OCI-LY7 (cell line): Measurements from ENCODE around the gene SECISBP2. TPM values are rescaled to one million over a fixed set of nuclear protein-coding genes. Genes with fewer than 3 reads are reported as not detected.

Experiments used
- BruUV-seq: library from RNA; stranded (reverse); fragments of 400-500 nt; replicated peaks from 2 replicates; lab custom pipeline; 2021; lab: Mats Ljungman, UMichigan
- CTCF ChIA-PET: fragments of 300-600 bp; sonication (Branson Sonifier 250); formaldehyde crosslinking; loops from one replicate; lab custom pipeline; 2022; ENCODE audit warnings: antibody characterized with exemption; ENCODE audit not compliant: unreplicated experiment; lab: Charles Lee
- POLR2A ChIA-PET: fragments of 300-600 bp; sonication (Branson Sonifier 250); formaldehyde crosslinking; loops from one replicate; lab custom pipeline; 2022; ENCODE audit warnings: antibody characterized with exemption; lab: Charles Lee
- DNase-seq: peaks from one replicate; pipeline ENCODE4 v3.0.0-alpha.2; 2015; ENCODE audit warnings: low spot score
- H2AFZ ChIP-seq: fragments of 200-600 bp; sonication (generic), shearing (Covaris generic); 2 replicates; pipeline ENCODE4 v1.6.1; 2014; ENCODE audit warnings: mild to moderate bottlenecking, antibody characterized with exemption, low read length, moderate library complexity
- H3K27ac ChIP-seq: fragments of 200-600 bp; sonication (generic); 2 replicates; pipeline ENCODE4 v1.5.1; 2014; ENCODE audit warnings: mixed run types, low read depth, mild to moderate bottlenecking, moderate library complexity, low read length, inconsistent platforms; ENCODE audit not compliant: poor library complexity, severe bottlenecking
- H3K36me3 ChIP-seq: fragments of 200-600 bp; sonication (generic); 2 replicates; pipeline ENCODE4 v1.6.1; 2014; ENCODE audit warnings: mild to moderate bottlenecking, antibody characterized with exemption, low read length, moderate library complexity, mixed read lengths; ENCODE audit not compliant: insufficient read depth
- H3K4me1 ChIP-seq: fragments of 200-600 bp; sonication (generic); 2 replicates; pipeline ENCODE4 v1.5.1; 2014; ENCODE audit warnings: mild to moderate bottlenecking, low read length; ENCODE audit not compliant: insufficient read depth, poor library complexity, severe bottlenecking
- H3K4me2 ChIP-seq: fragments of 200-600 bp; sonication (generic); 2 replicates; pipeline ENCODE4 v1.6.1; 2014; ENCODE audit warnings: mild to moderate bottlenecking, low read length
- H3K4me3 ChIP-seq: fragments of 200-600 bp; sonication (generic); 2 replicates; pipeline ENCODE4 v1.5.1; 2014; ENCODE audit warnings: mild to moderate bottlenecking, low read depth, low read length; ENCODE audit not compliant: poor library complexity, severe bottlenecking
- H3K79me2 ChIP-seq: fragments of 200-600 bp; sonication (generic); 2 replicates; pipeline ENCODE4 v1.6.1; 2016; ENCODE audit warnings: low read depth, mild to moderate bottlenecking, low read length, moderate library complexity, mixed read lengths; ENCODE audit not compliant: insufficient read depth
- H3K9me2 ChIP-seq: fragments of 200-600 bp; sonication (generic); 2 replicates; pipeline ENCODE4 v1.6.1; 2016; ENCODE audit warnings: mild to moderate bottlenecking, low read length, mixed read lengths; ENCODE audit not compliant: insufficient read depth
- H3K9me3 ChIP-seq: fragments of 200-600 bp; sonication (generic); 2 replicates; pipeline ENCODE4 v1.6.1; 2014; ENCODE audit warnings: mild to moderate bottlenecking, mixed run types, low read length, mixed read lengths
- H4K20me1 ChIP-seq: fragments of 200-600 bp; sonication (generic); 2 replicates; pipeline ENCODE4 v1.6.1; 2014; ENCODE audit warnings: mild to moderate bottlenecking, antibody characterized with exemption, low read length, moderate library complexity, mixed read lengths; ENCODE audit not compliant: insufficient read depth
- CTCF ChIP-seq: fragments of 200-600 bp; sonication (generic); conservative IDR thresholded peaks from 2 replicates; pipeline ENCODE4 v1.5.1; 2014; ENCODE audit warnings: mild to moderate bottlenecking, antibody characterized with exemption, low read length, moderate library complexity, mixed read lengths
- EZH2phosphoT487 ChIP-seq: fragments of 200-600 bp; sonication (generic); IDR thresholded peaks from 2 replicates; pipeline ENCODE4 v1.6.1; 2018; ENCODE audit warnings: low read depth, borderline replicate concordance, mild to moderate bottlenecking, mixed run types, antibody characterized with exemption, low read length, moderate library complexity, mixed read lengths
- intact Hi-C: fragments of 100-400 bp; cut with micrococcal nuclease; formaldehyde crosslinking; loops from one replicate; pipeline ENCODE4 v1.10.0; 2022; ENCODE audit not compliant: unreplicated experiment
- total RNA-seq, 2 experiments: library from RNA; depleted of rRNA in 1 of 2; stranded (reverse); fragments of >200 nt in 1 of 2; shearing (Covaris generic) in 1 of 2; gene quantifications; 2 replicates each; pipeline ENCODE4 v1.2.3, GENCODE V29; 2014 to 2022

The SECISBP2 gene
- total RNA-seq, 2 experiments from 2014 or later, result 77.6 to 85.5 TPM

DNA sequence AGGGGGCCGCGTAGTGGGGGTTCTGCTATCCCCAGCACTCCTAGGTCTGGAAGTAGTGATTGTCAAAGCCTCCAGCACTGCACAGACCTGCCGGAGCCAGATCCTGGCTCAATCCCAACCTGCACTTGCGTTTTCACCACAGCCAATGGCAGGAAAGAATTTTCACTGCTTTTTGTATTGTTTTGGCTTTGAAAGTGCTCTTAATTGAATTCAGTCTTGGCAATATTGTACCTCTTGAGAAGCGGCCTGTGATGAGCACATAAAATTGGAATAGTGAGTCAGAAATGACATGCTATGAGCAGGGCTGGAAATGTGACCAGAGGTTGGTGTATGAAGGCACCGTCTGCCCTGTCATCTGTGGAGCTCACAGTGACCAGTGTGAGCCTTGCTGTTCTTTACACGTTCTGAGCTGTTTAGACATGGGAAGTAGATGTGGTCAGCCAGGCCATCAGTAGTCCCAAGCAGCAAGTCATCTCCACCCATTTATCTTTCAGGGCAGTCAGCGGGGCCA is 41.5 kb downstream of the SECISBP2 start:
- H3K36me3 ChIP-seq, result peaks cover 81% of the 10 kb centered on the region
- POLR2A ChIA-PET, result interaction anchor here (0.6 to 1.5 kb wide), 3 partner anchors 14 to 54 kb away, joined by 3 to 4 read pairs (median 3); no protein-coding TSS in a partner anchor
- TF ChIP-seq CTCF (no peak), EZH2phosphoT487 (no peak)
- no peaks in the 10 kb centered on the region for H3K4me1 ChIP-seq
- H4K20me1 ChIP-seq, result no peaks in the 10 kb centered on the region
- H3K9me2 ChIP-seq, result no peaks in the 10 kb centered on the region
- intact Hi-C loops, result no loop called here
- H3K9me3 ChIP-seq, result no peaks in the 10 kb centered on the region
- CTCF ChIA-PET, result no interaction called here
- no peak overlapping the region for H3K4me3 ChIP-seq
- H3K4me2 ChIP-seq, result no peak overlapping the region
- no peak overlapping the region for H2AFZ ChIP-seq
- H3K79me2 ChIP-seq, result no peaks in the 10 kb centered on the region
- DNase-seq, result no peak
- H3K27ac ChIP-seq, result no peak overlapping the region
- no TSS peak for BruUV-seq

GRCh38 chr9:89360465-89360864 is 42.2 kb downstream of the SECISBP2 start:
- intact Hi-C loops, result no loop called here
- BruUV-seq, result no TSS peak
- CTCF ChIA-PET, result no interaction called here

More at GRCh38 chr9:89360465-89360864, 42.2 kb downstream of the SECISBP2 start:
- TF ChIP-seq CTCF (no peak), EZH2phosphoT487 (no peak)
- POLR2A ChIA-PET, result interaction anchor here (0.9 to 1.5 kb wide), 2 partner anchors 14 to 18 kb away, joined by 3 read pairs; no protein-coding TSS in a partner anchor
- no peaks in the 10 kb centered on the region for H3K9me3 ChIP-seq
- no peak overlapping the region for H3K27ac ChIP-seq
- no peak overlapping the region for H2AFZ ChIP-seq
- H3K79me2 ChIP-seq, result no peaks in the 10 kb centered on the region
- no peaks in the 10 kb centered on the region for H3K9me2 ChIP-seq
- H4K20me1 ChIP-seq, result no peaks in the 10 kb centered on the region
- H3K4me2 ChIP-seq, result no peak overlapping the region
- peaks cover 75% of the 10 kb centered on the region for H3K36me3 ChIP-seq
- H3K4me1 ChIP-seq, result no peaks in the 10 kb centered on the region
- no peak overlapping the region for H3K4me3 ChIP-seq
- DNase-seq, result no peak
